GM18861 (cell line): ENCODE measurements around the gene IER3.
"Not testable (repeated sequence)": the region's sequence is repeated elsewhere in the genome, so short reads cannot be mapped to it uniquely, and the experiment has no call there.

Experiments
- ATAC-seq: cut with Tn5 transposase; IDR thresholded peaks from one replicate; pipeline ENCODE4 v1.9.1; 2021; ENCODE audit not compliant: unreplicated experiment

Gene IER3

GRCh38 chr6:30725713-30726505, 18.4 kb downstream of the IER3 start:
- no peak for ATAC-seq

- no peak for ATAC-seq
Measured at GRCh38 chr6:30724906-30725667, 19.3 kb downstream of the IER3 start.

- ATAC-seq, result not testable (repeated sequence)
Measured at GRCh38 chr6:30723843-30724741, 20.3 kb downstream of the IER3 start.

- ATAC-seq, result not testable (repeated sequence)
Measured at GRCh38 chr6:30723159-30723842, 21.0 kb downstream of the IER3 start.

- no peak for ATAC-seq
Measured at GRCh38 chr6:30722280-30723112, 21.9 kb downstream of the IER3 start.

- ATAC-seq, result not testable (repeated sequence)
Measured at GRCh38 chr6:30722025-30722279, 22.4 kb downstream of the IER3 start.

- peak; percentile 23 for ATAC-seq
Measured at GRCh38 chr6:30721198-30722024, 22.9 kb downstream of the IER3 start.

DNA sequence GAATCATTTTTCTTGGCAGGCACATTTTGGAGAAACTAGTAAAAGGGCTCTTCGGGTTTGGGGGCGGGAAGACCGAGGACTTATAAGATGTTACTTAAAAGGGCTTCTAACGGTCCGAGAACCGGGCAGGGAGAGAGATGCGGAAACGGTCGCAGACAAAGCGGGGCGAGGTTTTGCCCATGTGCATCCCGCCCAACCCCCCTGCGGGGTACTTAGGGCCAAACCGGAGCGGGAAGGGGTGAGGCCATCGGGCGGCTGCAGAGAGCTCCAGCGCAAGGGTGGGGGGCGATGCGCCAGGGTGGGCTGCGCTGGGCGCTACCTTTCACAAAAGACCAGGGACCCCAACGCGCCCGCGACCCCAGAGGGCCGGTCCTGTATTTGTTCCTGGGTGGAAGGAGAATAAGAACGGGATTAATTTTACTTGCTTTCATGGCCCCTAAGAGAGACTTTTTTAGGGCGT, 23.6 kb downstream of the IER3 start:
- ATAC-seq, result no peak

DNA sequence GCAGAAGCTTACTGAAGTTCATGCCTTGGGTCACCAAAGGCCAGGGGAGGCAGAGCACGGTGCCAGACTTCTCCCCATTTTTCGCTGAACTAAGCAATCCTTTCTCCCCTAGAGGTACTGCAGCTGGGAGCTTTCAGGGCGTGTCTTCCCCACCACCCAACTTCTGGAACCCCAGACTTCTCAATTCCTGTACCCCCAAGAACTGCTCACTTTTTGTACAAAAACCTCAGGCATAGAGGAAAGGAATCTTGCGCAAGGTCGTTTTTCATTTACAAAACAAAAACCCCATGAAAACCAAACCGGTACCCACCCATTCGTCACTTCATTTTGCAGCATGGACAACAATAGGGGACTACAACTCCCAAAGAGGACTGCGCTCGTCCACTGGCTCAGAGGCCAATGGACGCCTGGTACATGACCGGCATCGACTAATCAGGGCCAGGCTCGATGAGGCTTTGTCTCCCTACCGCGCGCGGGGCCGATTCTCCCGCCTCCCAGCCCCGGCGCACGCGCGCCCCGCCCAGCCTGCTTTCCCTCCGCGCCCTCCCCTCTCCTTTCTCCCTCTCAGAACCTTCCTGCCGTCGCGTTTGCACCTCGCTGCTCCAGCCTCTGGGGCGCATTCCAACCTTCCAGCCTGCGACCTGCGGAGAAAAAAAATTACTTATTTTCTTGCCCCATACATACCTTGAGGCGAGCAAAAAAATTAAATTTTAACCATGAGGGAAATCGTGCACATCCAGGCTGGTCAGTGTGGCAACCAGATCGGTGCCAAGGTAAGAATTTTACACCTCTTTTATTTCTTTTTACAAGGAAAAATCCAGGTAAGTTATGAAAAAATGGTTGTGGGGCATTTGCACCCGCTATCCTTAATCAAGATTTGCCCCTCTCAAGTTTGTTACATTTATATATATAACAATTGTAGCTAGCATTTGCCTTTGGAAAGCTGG, 24.3 kb downstream of the IER3 start, which contains the start of gene TUBB:
TSS of gene TUBB (plus strand) at position 562 of the 947 bp plus-strand sequence. CDS start at position 717, 155 bp downstream.
- peak; percentile 42 for ATAC-seq

DNA sequence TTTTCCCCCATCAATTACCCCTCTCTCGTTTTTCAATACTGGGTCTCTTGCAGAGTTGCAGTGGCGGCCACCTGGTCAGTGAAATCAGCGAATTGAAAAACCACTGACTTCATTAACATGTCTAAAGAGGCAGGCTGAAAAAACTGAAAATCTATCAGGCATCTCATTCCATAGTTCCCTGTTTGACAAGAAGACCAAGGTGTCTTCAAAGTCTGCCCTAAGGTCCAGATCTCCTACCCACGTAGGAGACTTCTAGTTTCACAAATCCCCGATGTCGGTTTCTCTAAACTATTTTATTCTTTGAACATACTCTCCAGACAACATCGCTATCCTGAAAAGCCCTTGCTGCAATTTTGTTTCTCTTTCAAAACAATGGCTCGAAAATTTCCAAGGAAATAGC, 25.0 kb downstream of the IER3 start:
- no peak for ATAC-seq

DNA sequence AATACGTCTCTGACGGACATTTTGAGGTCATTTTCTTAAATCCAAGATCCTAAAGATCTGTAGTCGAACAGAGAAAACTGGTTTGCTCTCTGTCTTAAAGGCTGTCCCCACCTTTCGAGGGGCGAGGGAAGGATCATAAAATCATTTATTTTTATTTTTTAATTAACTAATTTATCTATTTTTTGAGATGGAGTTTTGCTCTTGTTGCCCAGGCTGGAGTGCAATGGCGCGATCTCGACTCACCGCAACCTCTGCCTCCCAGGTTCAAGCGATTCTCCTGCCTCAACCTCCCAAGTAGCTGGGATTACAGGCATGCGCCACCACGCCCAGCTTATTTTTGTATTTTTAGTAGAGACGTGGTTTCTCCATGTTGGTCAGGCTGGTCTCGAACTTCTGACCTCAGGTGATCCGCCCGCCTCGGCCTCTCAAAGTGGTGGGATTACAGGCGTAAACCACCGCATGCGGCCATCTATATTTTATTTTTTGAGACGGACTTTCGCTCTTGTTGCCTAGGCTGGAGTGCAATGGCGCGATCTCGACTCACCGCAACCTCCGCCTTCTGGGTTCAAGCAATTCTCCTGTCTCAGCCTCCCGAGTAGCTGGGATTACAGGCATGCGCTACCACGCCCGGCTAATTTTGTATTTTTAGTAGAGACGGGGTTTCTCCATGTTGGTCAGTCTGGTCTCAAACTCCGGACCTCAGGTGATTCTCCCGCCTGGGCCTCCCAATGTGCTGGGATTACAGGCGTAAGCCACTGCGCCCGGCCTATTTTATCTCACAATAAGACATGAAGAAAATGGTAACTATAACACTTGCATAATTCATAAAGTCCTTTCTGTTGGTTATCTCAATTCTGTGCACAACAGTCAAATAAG, 26.3 kb downstream of the IER3 start:
- not testable (repeated sequence) for ATAC-seq

DNA sequence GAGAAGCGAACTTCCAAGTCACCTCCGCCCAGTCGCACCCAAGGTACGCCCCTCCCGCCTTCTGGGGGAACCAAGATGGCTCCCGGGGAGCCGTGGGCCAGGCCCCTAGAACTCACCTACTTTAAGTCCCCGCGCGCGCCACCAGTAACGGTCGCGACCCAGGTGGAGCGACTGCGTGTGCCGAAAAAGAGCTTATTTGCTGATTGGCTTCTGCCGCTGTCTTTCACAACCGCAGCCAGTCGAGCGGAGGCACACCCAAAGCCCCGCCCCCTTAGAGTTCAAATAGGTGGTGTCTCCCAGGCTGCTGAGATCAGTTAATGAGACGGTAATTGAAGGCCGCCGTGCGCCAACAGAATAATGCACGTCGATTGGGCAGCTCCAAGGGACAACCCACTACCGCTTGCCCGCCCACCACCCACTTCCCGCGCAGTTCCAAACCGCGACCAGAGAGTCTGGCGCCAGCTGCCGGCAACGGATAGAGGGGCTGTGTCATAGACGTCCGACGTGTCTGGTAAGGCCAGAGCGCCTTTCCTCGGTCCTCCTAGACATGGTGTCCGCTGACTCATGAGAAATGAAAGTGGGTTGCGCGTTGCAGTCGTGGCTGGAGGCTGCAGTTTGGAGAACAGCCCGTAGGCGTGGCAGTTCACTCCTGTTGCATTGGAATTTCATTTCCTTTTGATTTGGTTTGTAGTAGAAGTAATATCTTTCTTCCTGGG, 27.1 kb downstream of the IER3 start, which contains the start of gene MDC1:
TSS of gene MDC1 (minus strand) at position 153 of the 716 bp plus-strand sequence. CDS start 2,106 bp downstream, outside the sequence.
- peak; percentile 54 for ATAC-seq

GRCh38 chr6:30716879-30717128, 27.5 kb downstream of the IER3 start:
- ATAC-seq, result no peak

GRCh38 chr6:30714263-30714662, 30.1 kb downstream of the IER3 start:
- no peak for ATAC-seq

GRCh38 chr6:30712441-30712945, 31.9 kb downstream of the IER3 start:
- ATAC-seq, result no peak

- no peak for ATAC-seq
Measured at GRCh38 chr6:30711758-30712380, 32.5 kb downstream of the IER3 start.
